ENCODE data around the gene MYH10.

DNA sequence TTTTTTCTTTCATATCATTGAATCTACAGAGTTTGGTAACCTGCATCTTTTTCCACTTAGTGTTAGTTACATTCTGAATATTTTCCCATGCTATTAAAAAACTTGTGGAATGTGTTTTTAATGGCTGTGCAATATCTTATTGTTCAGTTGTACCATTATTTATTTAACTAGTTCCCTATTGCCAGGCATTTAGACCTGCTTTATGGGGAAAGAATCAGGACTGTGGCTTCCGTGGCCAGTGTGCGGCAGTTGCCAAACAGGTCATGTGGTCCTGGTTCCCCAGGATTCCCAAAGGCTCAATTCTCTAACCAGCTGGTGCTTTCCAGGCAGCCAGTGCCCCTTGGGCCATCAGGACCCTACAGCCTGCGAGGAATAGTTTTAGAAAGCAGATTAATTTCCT lies 164.1 kb downstream of the MYH10 start:
- TF ChIP-seq, protein P1, sequence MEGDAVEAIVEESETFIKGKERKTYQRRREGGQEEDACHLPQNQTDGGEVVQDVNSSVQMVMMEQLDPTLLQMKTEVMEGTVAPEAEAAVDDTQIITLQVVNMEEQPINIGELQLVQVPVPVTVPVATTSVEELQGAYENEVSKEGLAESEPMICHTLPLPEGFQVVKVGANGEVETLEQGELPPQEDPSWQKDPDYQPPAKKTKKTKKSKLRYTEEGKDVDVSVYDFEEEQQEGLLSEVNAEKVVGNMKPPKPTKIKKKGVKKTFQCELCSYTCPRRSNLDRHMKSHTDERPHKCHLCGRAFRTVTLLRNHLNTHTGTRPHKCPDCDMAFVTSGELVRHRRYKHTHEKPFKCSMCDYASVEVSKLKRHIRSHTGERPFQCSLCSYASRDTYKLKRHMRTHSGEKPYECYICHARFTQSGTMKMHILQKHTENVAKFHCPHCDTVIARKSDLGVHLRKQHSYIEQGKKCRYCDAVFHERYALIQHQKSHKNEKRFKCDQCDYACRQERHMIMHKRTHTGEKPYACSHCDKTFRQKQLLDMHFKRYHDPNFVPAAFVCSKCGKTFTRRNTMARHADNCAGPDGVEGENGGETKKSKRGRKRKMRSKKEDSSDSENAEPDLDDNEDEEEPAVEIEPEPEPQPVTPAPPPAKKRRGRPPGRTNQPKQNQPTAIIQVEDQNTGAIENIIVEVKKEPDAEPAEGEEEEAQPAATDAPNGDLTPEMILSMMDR (IDR thresholded peaks at IDR 0.05; ENCODE audit: borderline replicate concordance, extremely low read depth, low read length, poor library complexity, severe bottlenecking) = no peak
- no peak for TF ChIP-seq EZH2 (IDR thresholded peaks at IDR 0.05; ENCODE audit: borderline replicate concordance, low read depth, low read length, severe bottlenecking)

Measured in DND-41 (cell line).